ENCODE results near the gene ICAM2.

Gene ICAM2

DNA sequence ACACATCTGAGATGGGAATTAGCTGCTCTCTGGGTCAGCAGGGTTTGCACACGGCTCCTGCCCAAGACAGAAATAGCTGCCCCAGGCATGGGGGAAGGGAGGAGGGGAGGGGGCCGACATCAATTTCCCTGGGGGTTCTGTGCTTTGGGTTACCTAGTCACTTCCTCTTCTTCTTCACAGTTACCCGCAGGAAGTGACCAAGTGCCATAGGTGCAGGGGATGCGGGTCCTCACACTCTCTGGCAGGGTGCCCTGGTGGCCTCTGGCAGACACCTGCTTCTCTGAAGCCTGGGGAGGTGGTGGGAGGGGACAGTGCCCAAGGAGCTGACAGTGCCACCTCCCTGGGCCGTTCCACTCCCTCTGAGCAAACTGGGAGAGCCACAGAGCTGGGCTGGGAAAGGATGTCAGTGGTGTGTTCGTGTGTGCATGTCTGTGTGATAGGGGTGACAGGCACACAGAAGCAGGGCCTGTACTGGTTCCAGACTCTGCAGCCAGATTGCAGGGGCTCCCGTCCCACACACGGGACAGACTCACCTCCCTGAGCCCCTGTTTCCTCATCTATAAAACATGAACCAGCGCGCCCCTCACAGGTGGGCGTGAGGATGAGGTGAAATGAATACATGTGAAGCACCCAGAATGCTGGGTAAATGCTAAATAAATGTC lies 65.9 kb downstream of the ICAM2 start:
- in situ Hi-C loops (cut with MboI; ENCODE audit: low sequenced_read_pairs): no loop called here

Measured in HL-60/S4 treated with phorbol 12-myristate 13-acetate at 8.2 ng/mL for 4 days and 3 days (cell line).